WTC11 (cell line): ENCODE data around the gene MAP3K3. TPM values are rescaled to one million over a fixed set of nuclear protein-coding genes. Genes with fewer than 3 reads are reported as not detected.

Experiments used
- ATAC-seq: fragments of 200-7000 bp; cut with Tn5 transposase; 2 replicates; pipeline ENCODE4 v1.10.0; 2021; ENCODE audit warnings: mild to moderate bottlenecking, moderate library complexity
- CTCF ChIA-PET: fragments of 300-600 bp; sonication (Branson Sonifier 250); formaldehyde crosslinking; loops from one replicate; lab custom pipeline; 2021; ENCODE audit warnings: antibody characterized with exemption; lab: Charles Lee
- POLR2A ChIA-PET: fragments of 350-600 bp; sonication (Branson Sonifier 250); formaldehyde crosslinking; loops from one replicate; lab custom pipeline; 2021; ENCODE audit warnings: antibody characterized with exemption; lab: Charles Lee
- DNase-seq: peaks from one replicate; pipeline ENCODE4 v3.0.0; 2021; ENCODE audit warnings: low spot score
- H3K27ac Mint-ChIP-seq: 2 replicates; pipeline ENCODE4 v1.8.0; 2021; ENCODE audit warnings: mixed read lengths
- H3K27me3 Mint-ChIP-seq: 2 replicates; pipeline ENCODE4 v1.8.0; 2021; ENCODE audit warnings: low read depth, mild to moderate bottlenecking, moderate library complexity, mixed read lengths
- H3K36me3 Mint-ChIP-seq: 2 replicates; pipeline ENCODE4 v1.8.0; 2021; ENCODE audit warnings: mixed read lengths
- H3K4me1 Mint-ChIP-seq: 2 replicates; pipeline ENCODE4 v1.8.0; 2022; ENCODE audit warnings: mixed read lengths
- H3K4me3 Mint-ChIP-seq: 2 replicates; pipeline ENCODE4 v1.8.0; 2021; ENCODE audit warnings: mild to moderate bottlenecking, moderate library complexity, mixed read lengths
- H3K9me3 Mint-ChIP-seq: 2 replicates; pipeline ENCODE4 v1.8.0; 2021; ENCODE audit warnings: mixed read lengths
- ETV6 ChIP-seq: sonication (generic); formaldehyde crosslinking; IDR thresholded peaks from 2 replicates; pipeline ENCODE4 v1.8.1; 2022; ENCODE audit warnings: mild to moderate bottlenecking, missing genetic modification reagents
- JAZF1 ChIP-seq: fragments of 250-450 bp; sonication (Bioruptor Pico); IDR thresholded peaks from 2 replicates; pipeline ENCODE4 v1.9.0; 2021; ENCODE audit warnings: moderate library complexity, mild to moderate bottlenecking, inconsistent platforms
- JUN ChIP-seq: sonication (generic); formaldehyde crosslinking; IDR thresholded peaks from 2 replicates; pipeline ENCODE4 v1.8.0; 2023; ENCODE audit warnings: mild to moderate bottlenecking, missing genetic modification reagents
- NR2C2 ChIP-seq: sonication (generic); formaldehyde crosslinking; IDR thresholded peaks from 2 replicates; pipeline ENCODE4 v1.8.0; 2022; ENCODE audit warnings: mild to moderate bottlenecking, missing genetic modification reagents
- PRDM15 ChIP-seq: sonication (generic); formaldehyde crosslinking; IDR thresholded peaks from 2 replicates; pipeline ENCODE4 v1.8.0; 2022; ENCODE audit warnings: missing genetic modification reagents
- PRRX2 ChIP-seq: fragments of 250-450 bp; sonication (Bioruptor Pico); IDR thresholded peaks from 2 replicates; pipeline ENCODE4 v1.8.0; 2021; ENCODE audit warnings: mild to moderate bottlenecking
- SMAD3 ChIP-seq: sonication (generic); formaldehyde crosslinking; IDR thresholded peaks from 2 replicates; pipeline ENCODE4 v1.8.0; 2022; ENCODE audit warnings: missing genetic modification reagents, mild to moderate bottlenecking, borderline replicate concordance
- SOX15 ChIP-seq: fragments of 250-450 bp; sonication (Bioruptor Pico); IDR thresholded peaks from 2 replicates; pipeline ENCODE4 v1.9.0; 2021; ENCODE audit warnings: mild to moderate bottlenecking
- SP1 ChIP-seq: sonication (generic); formaldehyde crosslinking; conservative IDR thresholded peaks from 2 replicates; pipeline ENCODE4 v1.8.1; 2022; ENCODE audit warnings: missing genetic modification reagents
- TCF7 ChIP-seq: sonication (generic); formaldehyde crosslinking; IDR thresholded peaks from 2 replicates; pipeline ENCODE4 v1.8.0; 2022; ENCODE audit warnings: mild to moderate bottlenecking, low read depth, missing genetic modification reagents, moderate library complexity
- ZNF425 ChIP-seq: fragments of 250-450 bp; sonication (Bioruptor Pico); conservative IDR thresholded peaks from 2 replicates; pipeline ENCODE4 v1.9.0; 2021; ENCODE audit warnings: mild to moderate bottlenecking
- ZNF532 ChIP-seq: fragments of 250-450 bp; sonication (Bioruptor Pico); IDR thresholded peaks from 2 replicates; pipeline ENCODE4 v1.9.0; 2021; ENCODE audit warnings: mild to moderate bottlenecking, borderline replicate concordance
- total RNA-seq: library from RNA; stranded (reverse); gene quantifications from 3 replicates; pipeline ENCODE4 v1.2.3, GENCODE V29; 2021

The MAP3K3 gene
- total RNA-seq, 1 experiment from 2014 or later, result 25.7 TPM

- TF ChIP-seq ZNF532 (CRISPR knock-in tag) (no peak), TCF7 (no peak)
Measured at GRCh38 chr17:63679214-63679613, 57.0 kb downstream of the MAP3K3 start (continued).

- H3K27ac Mint-ChIP-seq, result no peak overlapping the region
- ATAC-seq, result no peak
- no peak overlapping the region for H3K4me3 Mint-ChIP-seq
- H3K9me3 Mint-ChIP-seq, result no peaks in the 10 kb centered on the region
- TF ChIP-seq SMAD3 (CRISPR knock-in tag) (no peak), NR2C2 (CRISPR knock-in tag) (no peak), PRDM15 (CRISPR knock-in tag) (no peak), SP1 (no peak), ZNF425 (CRISPR knock-in tag) (no peak), SOX15 (CRISPR knock-in tag) (no peak)
- TF ChIP-seq, all 79 proteins: peak for 0
- ChIA-PET POLR2A (no interaction called here), CTCF (interaction anchor here (1.2 to 3.5 kb wide), 4 partner anchors 13 to 69 kb away, joined by 4 to 22 read pairs (median 11); no protein-coding TSS in a partner anchor)
- DNase-seq, result no peak
- no peaks in the 10 kb centered on the region for H3K27me3 Mint-ChIP-seq
- peaks cover 11% of the 10 kb centered on the region for H3K36me3 Mint-ChIP-seq
- peaks cover 19% of the 10 kb centered on the region for H3K4me1 Mint-ChIP-seq
Measured at GRCh38 chr17:63680700-63681099, 58.5 kb downstream of the MAP3K3 start.

GRCh38 chr17:63681530-63681929 lies 59.3 kb downstream of the MAP3K3 start:
- no peak for TF ChIP-seq JUN (CRISPR knock-in tag)
- TF ChIP-seq ETV6 (CRISPR knock-in tag), result no peak
- no peak for TF ChIP-seq JAZF1 (CRISPR knock-in tag)
- no peak for TF ChIP-seq PRRX2 (CRISPR knock-in tag)
- H3K4me1 Mint-ChIP-seq, result peaks cover 11% of the 10 kb centered on the region
- ChIA-PET POLR2A (no interaction called here), CTCF (interaction anchor here (0.7 to 3.5 kb wide), 6 partner anchors 13 to 275 kb away, joined by 3 to 12 read pairs (median 5); no protein-coding TSS in a partner anchor)
- no peak for DNase-seq
- H3K36me3 Mint-ChIP-seq, result peaks cover 11% of the 10 kb centered on the region
- H3K27me3 Mint-ChIP-seq, result no peaks in the 10 kb centered on the region
- H3K4me3 Mint-ChIP-seq, result no peak overlapping the region
- H3K27ac Mint-ChIP-seq, result no peak overlapping the region
- no peaks in the 10 kb centered on the region for H3K9me3 Mint-ChIP-seq
- peak; percentile 29; the same call in 1 of the 2 replicates for ATAC-seq
